Neural crest cell (in vitro differentiated cells): Measurements from ENCODE around the gene TDRD7. TPM values are rescaled to one million over a fixed set of nuclear protein-coding genes. Genes with fewer than 3 reads are reported as not detected.
A peak's percentile ranks its signal among the peaks of the same experiment; 100 is the strongest.

Source experiments
- DNase-seq: peaks from one replicate; pipeline ENCODE4 v3.0.0; 2021; ENCODE audit warnings: low read depth, mixed read lengths, low spot score
- H3K27ac Mint-ChIP-seq: one replicate; pipeline ENCODE4 v1.8.0; 2021; ENCODE audit warnings: mild to moderate bottlenecking, mixed read lengths; ENCODE audit not compliant: unreplicated experiment
- H3K27me3 Mint-ChIP-seq: 2 replicates; pipeline ENCODE4 v1.8.0; 2021; ENCODE audit warnings: low read depth, mild to moderate bottlenecking, mixed read lengths
- H3K36me3 Mint-ChIP-seq: 2 replicates; pipeline ENCODE4 v1.8.0; 2021; ENCODE audit warnings: low read depth, mild to moderate bottlenecking, mixed read lengths
- H3K4me1 Mint-ChIP-seq: 2 replicates; pipeline ENCODE4 v1.8.0; 2021; ENCODE audit warnings: mixed read lengths
- H3K4me3 Mint-ChIP-seq: one replicate; pipeline ENCODE4 v1.8.0; 2021; ENCODE audit warnings: mild to moderate bottlenecking, mixed read lengths
- H3K9me3 Mint-ChIP-seq: 2 replicates; pipeline ENCODE4 v1.8.0; 2021; ENCODE audit warnings: mixed read lengths
- total RNA-seq: library from RNA; stranded (reverse); gene quantifications from 2 replicates; pipeline ENCODE4 v1.2.1, GENCODE V29; 2021
- TF ChIP-seq, protein P1 (sequence below): fragments of 200-600 bp; sonication (generic); conservative IDR thresholded peaks from 2 replicates; pipeline ENCODE4 v1.5.0; 2021; ENCODE audit warnings: antibody characterized with exemption, mild to moderate bottlenecking

TDRD7 gene
- total RNA-seq, 1 donor from 2014 or later = 1.5 TPM

DNA sequence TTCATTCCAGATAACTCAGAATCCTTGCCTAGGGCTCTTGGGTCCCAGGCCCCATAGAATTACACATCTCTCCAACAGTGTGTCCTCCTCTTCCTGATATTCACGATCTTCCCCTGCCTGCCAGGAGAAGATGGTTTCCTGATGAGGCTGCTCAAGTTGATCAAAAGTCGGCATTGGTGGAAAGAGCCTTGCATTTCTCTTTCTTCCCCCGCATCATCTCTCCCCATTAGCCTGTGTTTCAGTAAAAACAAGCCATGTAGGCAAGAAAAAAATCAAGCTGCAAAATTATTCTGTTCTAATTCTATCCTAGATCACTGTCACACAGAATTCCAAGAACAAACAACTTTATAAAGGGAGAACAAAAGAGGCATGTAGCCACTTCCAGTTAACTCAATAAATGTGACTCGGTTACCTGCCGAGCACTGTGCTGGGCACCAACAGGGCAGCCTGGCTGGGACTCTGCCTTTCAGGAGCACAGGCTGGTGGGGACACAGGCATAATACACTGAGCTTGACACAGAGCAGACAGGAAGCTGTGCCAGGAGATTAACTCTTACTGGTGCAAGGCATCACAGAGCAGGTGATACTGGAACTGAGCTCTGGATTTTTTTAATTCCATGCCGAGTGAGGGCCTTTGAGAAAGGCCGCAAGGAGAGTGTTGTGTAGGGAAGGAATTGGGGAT is 115.1 kb downstream of the TDRD7 start:
- Mint-ChIP-seq H3K27me3 (no peaks in the 10 kb centered on the region), H3K9me3 (no peaks in the 10 kb centered on the region), H3K36me3 (no peaks in the 10 kb centered on the region), H3K4me1 (peaks cover 18% of the 10 kb centered on the region), H3K4me3 (no peak overlapping the region), H3K27ac (peak overlapping the region; percentile 69)
- no peak for DNase-seq
- TF ChIP-seq, protein P1, sequence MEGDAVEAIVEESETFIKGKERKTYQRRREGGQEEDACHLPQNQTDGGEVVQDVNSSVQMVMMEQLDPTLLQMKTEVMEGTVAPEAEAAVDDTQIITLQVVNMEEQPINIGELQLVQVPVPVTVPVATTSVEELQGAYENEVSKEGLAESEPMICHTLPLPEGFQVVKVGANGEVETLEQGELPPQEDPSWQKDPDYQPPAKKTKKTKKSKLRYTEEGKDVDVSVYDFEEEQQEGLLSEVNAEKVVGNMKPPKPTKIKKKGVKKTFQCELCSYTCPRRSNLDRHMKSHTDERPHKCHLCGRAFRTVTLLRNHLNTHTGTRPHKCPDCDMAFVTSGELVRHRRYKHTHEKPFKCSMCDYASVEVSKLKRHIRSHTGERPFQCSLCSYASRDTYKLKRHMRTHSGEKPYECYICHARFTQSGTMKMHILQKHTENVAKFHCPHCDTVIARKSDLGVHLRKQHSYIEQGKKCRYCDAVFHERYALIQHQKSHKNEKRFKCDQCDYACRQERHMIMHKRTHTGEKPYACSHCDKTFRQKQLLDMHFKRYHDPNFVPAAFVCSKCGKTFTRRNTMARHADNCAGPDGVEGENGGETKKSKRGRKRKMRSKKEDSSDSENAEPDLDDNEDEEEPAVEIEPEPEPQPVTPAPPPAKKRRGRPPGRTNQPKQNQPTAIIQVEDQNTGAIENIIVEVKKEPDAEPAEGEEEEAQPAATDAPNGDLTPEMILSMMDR = no peak

DNA sequence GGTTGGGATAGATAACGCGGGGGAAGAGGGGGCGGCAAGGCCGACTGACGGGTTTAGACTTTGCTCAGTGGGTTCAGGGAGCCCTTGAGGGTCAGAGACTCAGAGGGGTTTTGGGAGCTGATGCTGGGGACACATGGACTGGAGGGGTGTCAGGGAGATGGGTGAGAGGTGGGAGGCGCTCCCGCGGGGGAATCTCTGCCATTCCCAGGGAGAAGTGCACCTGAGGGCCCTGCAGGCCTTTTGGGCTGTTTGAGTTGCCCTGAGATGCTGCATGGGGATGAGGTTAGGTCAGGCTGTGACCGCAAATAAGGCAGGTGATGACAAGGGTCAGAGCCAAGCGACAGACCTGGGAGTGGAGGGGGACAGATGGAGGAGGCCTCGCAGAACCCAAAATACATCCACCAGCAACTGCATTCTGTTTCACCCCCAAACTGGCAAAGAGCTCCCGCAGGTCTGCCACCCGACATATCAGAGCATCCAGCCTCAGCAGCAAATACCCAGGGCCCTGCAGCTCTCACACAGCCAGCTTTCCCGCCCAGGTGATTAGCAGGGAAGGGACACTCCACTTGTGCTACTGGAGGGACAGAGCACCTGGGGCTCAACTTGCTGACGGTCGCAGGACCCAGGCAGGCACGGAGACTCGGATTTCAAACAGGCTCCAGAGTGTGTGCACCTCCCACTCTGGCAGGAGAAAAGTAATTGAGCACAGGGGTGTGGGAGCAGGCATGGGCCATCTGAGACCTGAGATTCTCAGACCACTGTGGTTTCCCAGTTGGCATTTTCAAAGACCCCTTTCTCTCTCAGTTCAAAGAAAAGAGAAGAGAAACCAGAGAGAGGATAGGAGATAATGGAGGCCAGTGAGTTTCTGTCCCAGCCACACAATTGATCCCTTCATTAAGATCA is 116.0 kb downstream of the TDRD7 start:
- TF ChIP-seq, protein P1 = no peak
- no peak overlapping the region for H3K4me3 Mint-ChIP-seq
- no peak for DNase-seq
- H3K4me1 Mint-ChIP-seq = peaks cover 18% of the 10 kb centered on the region
- H3K9me3 Mint-ChIP-seq = no peaks in the 10 kb centered on the region
- H3K27me3 Mint-ChIP-seq = no peaks in the 10 kb centered on the region
- peak overlapping the region; percentile 69 for H3K27ac Mint-ChIP-seq
- no peaks in the 10 kb centered on the region for H3K36me3 Mint-ChIP-seq

DNA sequence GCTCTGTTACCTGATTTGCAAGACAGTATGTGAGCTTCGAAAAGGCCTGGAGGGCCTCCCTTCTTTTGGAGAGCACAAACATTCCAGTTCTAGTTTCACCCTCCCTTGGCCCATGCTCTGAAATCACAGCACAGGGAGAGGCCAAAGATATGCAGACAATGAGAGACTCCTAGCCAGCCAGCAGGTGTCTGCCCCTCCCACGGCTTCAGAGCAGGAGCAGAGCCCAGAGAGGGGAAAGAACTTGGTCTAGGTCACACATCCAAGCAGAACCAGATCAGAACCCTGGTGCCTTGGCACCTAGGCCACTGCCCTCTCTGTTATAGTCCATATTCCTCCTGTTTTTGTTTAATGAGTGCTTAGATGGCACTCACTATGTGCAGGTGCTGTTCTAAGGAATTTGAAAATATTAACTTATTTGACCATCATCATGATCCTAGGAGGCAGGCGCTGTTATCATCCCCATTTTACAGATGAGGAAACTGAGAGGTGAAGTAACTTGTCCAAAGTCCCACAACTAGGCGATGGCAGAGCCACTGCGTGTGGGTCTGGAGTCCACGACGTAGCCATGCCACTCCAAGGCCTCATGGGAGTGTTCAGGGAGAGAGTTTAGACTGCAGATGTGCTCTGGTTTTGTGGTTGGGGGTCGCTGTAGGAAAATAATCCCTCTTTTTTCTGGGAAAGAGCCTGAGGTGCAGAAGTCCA is 116.8 kb downstream of the TDRD7 start:
- no peak overlapping the region for H3K4me3 Mint-ChIP-seq
- H3K36me3 Mint-ChIP-seq = no peaks in the 10 kb centered on the region
- H3K4me1 Mint-ChIP-seq = peaks cover 18% of the 10 kb centered on the region
- TF ChIP-seq, protein P1 = no peak
- no peak overlapping the region for H3K27ac Mint-ChIP-seq
- H3K27me3 Mint-ChIP-seq = no peaks in the 10 kb centered on the region
- no peaks in the 10 kb centered on the region for H3K9me3 Mint-ChIP-seq
- no peak for DNase-seq

DNA sequence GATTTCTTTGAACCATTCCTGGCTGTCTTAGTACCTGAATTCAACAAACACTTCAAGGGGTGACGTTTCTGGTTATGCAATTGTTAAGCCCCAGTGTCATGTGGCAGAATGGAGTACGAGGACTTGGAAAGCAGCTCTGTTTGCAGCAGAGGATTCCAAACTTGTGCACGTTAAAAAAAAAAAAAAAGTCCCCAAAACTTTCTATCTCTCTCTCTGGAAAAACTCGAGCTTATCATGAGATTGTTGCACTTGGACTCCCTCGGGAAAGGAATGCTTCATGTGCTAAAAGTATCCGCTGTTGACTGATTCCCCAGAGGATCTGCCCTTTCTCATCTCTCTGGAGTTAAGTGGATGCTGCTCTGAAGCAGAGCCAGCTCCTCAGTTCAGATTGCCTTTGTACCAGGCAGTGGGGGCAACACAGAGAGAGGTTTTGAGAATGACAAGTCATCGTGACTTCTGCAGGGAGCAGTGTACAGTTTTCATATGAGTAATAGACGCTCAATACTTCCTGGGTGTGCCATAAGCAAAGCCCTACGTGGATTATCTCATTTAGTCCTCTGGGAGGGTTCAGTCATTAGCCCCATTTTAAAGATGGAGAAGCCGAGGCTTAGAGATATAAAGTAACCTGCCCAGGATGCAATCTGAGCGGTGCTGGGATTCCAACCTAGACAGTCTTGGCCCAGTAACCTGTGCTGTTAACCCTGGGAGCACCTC is 117.6 kb downstream of the TDRD7 start:
- H3K4me1 Mint-ChIP-seq = peaks cover 18% of the 10 kb centered on the region
- no peak overlapping the region for H3K27ac Mint-ChIP-seq
- DNase-seq = no peak
- TF ChIP-seq, protein P1 = no peak
- H3K4me3 Mint-ChIP-seq = no peak overlapping the region
- no peaks in the 10 kb centered on the region for H3K36me3 Mint-ChIP-seq
- no peaks in the 10 kb centered on the region for H3K9me3 Mint-ChIP-seq
- no peaks in the 10 kb centered on the region for H3K27me3 Mint-ChIP-seq

DNA sequence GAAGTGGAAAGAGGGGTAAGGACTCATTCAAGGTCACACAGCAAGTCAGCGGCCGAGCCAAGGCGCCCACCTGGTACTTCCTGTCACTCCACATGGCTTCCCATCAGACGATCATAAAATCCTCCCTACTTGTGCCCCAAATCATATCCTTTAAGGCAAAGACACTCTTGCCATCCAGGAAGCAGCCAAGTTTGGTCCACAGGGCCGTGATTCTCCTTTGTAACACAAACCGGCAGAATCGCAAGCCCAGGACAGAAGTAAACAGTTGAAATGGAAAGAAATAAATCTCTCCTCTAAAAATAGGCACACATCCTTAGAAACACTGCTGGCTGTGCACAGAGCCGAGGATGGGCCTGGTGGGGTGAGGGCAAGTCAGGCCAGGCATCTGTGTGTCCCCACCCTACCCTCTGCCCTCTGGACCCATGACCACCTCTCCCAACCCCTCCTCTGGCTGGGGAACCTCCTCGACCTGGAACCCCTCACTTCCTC is 120.0 kb downstream of the TDRD7 start:
- H3K27ac Mint-ChIP-seq = no peak overlapping the region
- DNase-seq = no peak
- TF ChIP-seq, protein P1 = no peak
- no peaks in the 10 kb centered on the region for H3K27me3 Mint-ChIP-seq
- no peaks in the 10 kb centered on the region for H3K36me3 Mint-ChIP-seq
- H3K4me3 Mint-ChIP-seq = no peak overlapping the region
- peaks cover 18% of the 10 kb centered on the region for H3K4me1 Mint-ChIP-seq
- H3K9me3 Mint-ChIP-seq = no peaks in the 10 kb centered on the region
